PC-9 (cell line): Measurements from ENCODE around the gene SHBG. TPM values are rescaled to one million over a fixed set of nuclear protein-coding genes. Genes with fewer than 3 reads are reported as not detected.

Source experiments
- BruUV-seq: library from RNA; stranded (reverse); fragments of 400-500 nt; replicated peaks from 2 replicates; lab custom pipeline; 2021; lab: Mats Ljungman, UMichigan
- CTCF ChIA-PET: fragments of 300-600 bp; sonication (Branson Sonifier 250); formaldehyde crosslinking; loops from one replicate; lab custom pipeline; 2022; ENCODE audit warnings: antibody characterized with exemption; lab: Charles Lee
- POLR2A ChIA-PET: fragments of 300-600 bp; sonication (Branson Sonifier 250); formaldehyde crosslinking; loops from one replicate; lab custom pipeline; 2022; ENCODE audit warnings: antibody characterized with exemption; ENCODE audit not compliant: unreplicated experiment; lab: Charles Lee
- DNase-seq, 2 experiments: peaks; one replicate each; pipeline versions ENCODE4 v3.0.0 to v3.0.0-alpha.2; 2015 to 2022; ENCODE audit warnings: mixed read lengths in 1 of 2
- H2AFZ ChIP-seq: fragments of 200-600 bp; sonication (generic); 2 replicates; pipeline ENCODE4 v1.8.1; 2017; ENCODE audit warnings: antibody characterized with exemption
- H3F3A ChIP-seq: fragments of 200-600 bp; sonication (generic); 2 replicates; pipeline ENCODE4 v1.8.1; 2017; ENCODE audit warnings: antibody characterized with exemption, mild to moderate bottlenecking, low read depth; ENCODE audit not compliant: insufficient read depth
- H3K27ac ChIP-seq: fragments of 200-600 bp; sonication (generic); 2 replicates; pipeline ENCODE4 v1.6.1; 2016; ENCODE audit warnings: mixed run types
- H3K27me3 ChIP-seq: fragments of 200-600 bp; sonication (generic); 2 replicates; pipeline ENCODE4 v1.6.1; 2016; ENCODE audit warnings: low read depth, mixed run types; ENCODE audit not compliant: insufficient read depth
- H3K36me3 ChIP-seq: fragments of 200-600 bp; sonication (generic); 2 replicates; pipeline ENCODE4 v1.6.1; 2016; ENCODE audit warnings: low read depth, mixed run types
- H3K4me1 ChIP-seq: fragments of 200-600 bp; sonication (generic); replicated peaks from 2 replicates; pipeline ENCODE4 v1.6.1; 2016; ENCODE audit warnings: mixed run types; ENCODE audit not compliant: insufficient read depth
- H3K4me2 ChIP-seq: fragments of 200-600 bp; sonication (generic); 2 replicates; pipeline ENCODE4 v1.6.1; 2017; ENCODE audit warnings: mixed run types
- H3K4me3 ChIP-seq: fragments of 200-600 bp; sonication (generic); 2 replicates; pipeline ENCODE4 v1.6.1; 2016; ENCODE audit warnings: mixed run types
- H3K79me2 ChIP-seq: fragments of 200-600 bp; sonication (generic); 2 replicates; pipeline ENCODE4 v1.6.1; 2017; ENCODE audit warnings: low read depth, mixed run types
- H3K9me2 ChIP-seq: fragments of 200-600 bp; sonication (generic); 2 replicates; pipeline ENCODE4 v1.8.1; 2017; ENCODE audit warnings: mild to moderate bottlenecking; ENCODE audit not compliant: insufficient read depth
- H3K9me3 ChIP-seq: fragments of 200-600 bp; sonication (generic); 2 replicates; pipeline ENCODE4 v1.8.1; 2016; ENCODE audit warnings: low read depth; ENCODE audit not compliant: insufficient read depth
- H4K20me1 ChIP-seq: fragments of 200-600 bp; sonication (generic); 2 replicates; pipeline ENCODE4 v1.8.1; 2017; ENCODE audit not compliant: insufficient read depth
- CTCF ChIP-seq: fragments of 200-600 bp; sonication (generic); conservative IDR thresholded peaks from 2 replicates; pipeline ENCODE4 v1.6.1; 2017; ENCODE audit warnings: mixed run types, antibody characterized with exemption, mild to moderate bottlenecking, moderate library complexity
- EZH2 ChIP-seq: fragments of 200-600 bp; sonication (generic); IDR thresholded peaks from 2 replicates; pipeline ENCODE4 v1.8.0; 2017; ENCODE audit warnings: antibody characterized with exemption, low read depth
- intact Hi-C: fragments of 100-400 bp; cut with micrococcal nuclease; formaldehyde crosslinking; loops from one replicate; pipeline ENCODE4 v1.10.0; 2022; ENCODE audit not compliant: unreplicated experiment
- total RNA-seq: library from RNA; stranded (reverse); gene quantifications from 2 replicates; pipeline ENCODE4 v1.2.3, GENCODE V29; 2021

Gene SHBG
- total RNA-seq, 1 experiment from 2014 or later, result 0.52 TPM

- Histone ChIP-seq H4K20me1 (no peaks in the 10 kb centered on the region; the same call in 1 of the 2 replicates), H3K27ac (no peak overlapping the region), H3K4me2 (peak overlapping the region; percentile 91), H3K79me2 (peaks cover 43% of the 10 kb centered on the region), H3K4me1 (peaks cover 43% of the 10 kb centered on the region), H3K36me3 (no peaks in the 10 kb centered on the region), H3K9me3 (no peaks in the 10 kb centered on the region), H3F3A (peaks cover 44% of the 10 kb centered on the region), H2AFZ (no peak overlapping the region), H3K9me2 (no peaks in the 10 kb centered on the region), H3K4me3 (peak overlapping the region; percentile 83; the same call in 1 of the 2 replicates), H3K27me3 (no peaks in the 10 kb centered on the region)
- no TSS peak for BruUV-seq
- intact Hi-C loops, result loop anchor here (2.0 to 10.0 kb wide), 4 partner anchors 14 to 542 kb away; partner anchors contain the start of genes CHD3, CYB5D1, NAA38 and SLC16A11
- DNase-seq, result peak; percentile 63 to 74
- ChIA-PET CTCF (interaction anchor here (0.5 to 0.9 kb wide), 5 partner anchors 18 to 130 kb away, joined by 3 to 6 read pairs (median 4); no protein-coding TSS in a partner anchor), POLR2A (interaction anchor here (0.6 kb wide), 3 partner anchors 99 to 153 kb away, joined by 3 to 7 read pairs (median 3); partner anchors contain the start of gene ZBTB4)
- TF ChIP-seq CTCF, result peak; percentile 63
- no peak for TF ChIP-seq EZH2
Observed at GRCh38 chr17:7586673-7587419, 43.1 kb upstream of the SHBG start.

GRCh38 chr17:7587420-7588151 lies 42.3 kb upstream of the SHBG start:
- POLR2A ChIA-PET, result interaction anchor here (0.6 kb wide), 1 partner anchor 154 kb away, joined by 3 read pairs; no protein-coding TSS in a partner anchor
- H4K20me1 ChIP-seq, result no peaks in the 10 kb centered on the region; the same call in 1 of the 2 replicates
- H3K27ac ChIP-seq, result peak overlapping the region; percentile 97
- H3K4me1 ChIP-seq, result peaks cover 46% of the 10 kb centered on the region
- H3F3A ChIP-seq, result peaks cover 48% of the 10 kb centered on the region
- peak overlapping the region; percentile 83; the same call in 1 of the 2 replicates for H3K4me3 ChIP-seq
- peaks cover 43% of the 10 kb centered on the region for H3K79me2 ChIP-seq
- no peaks in the 10 kb centered on the region for H3K36me3 ChIP-seq
- no peaks in the 10 kb centered on the region for H3K27me3 ChIP-seq
- TF ChIP-seq EZH2 (no peak), CTCF (no peak)
- H3K4me2 ChIP-seq, result peak overlapping the region; percentile 91
- intact Hi-C loops, result loop anchor here (1.0 to 10.0 kb wide), 5 partner anchors 15 to 543 kb away; partner anchors contain the start of genes CHD3, CYB5D1, DNAH2 and NAA38
- peak; percentile 45 to 71 for DNase-seq
- CTCF ChIA-PET, result interaction anchor here (0.6 to 0.9 kb wide), 4 partner anchors 27 to 129 kb away, joined by 3 to 4 read pairs (median 4); no protein-coding TSS in a partner anchor
- BruUV-seq, result no TSS peak
- H2AFZ ChIP-seq, result no peak overlapping the region
- no peaks in the 10 kb centered on the region for H3K9me2 ChIP-seq
- no peaks in the 10 kb centered on the region for H3K9me3 ChIP-seq
